ENCODE data around the gene AP3S1. TPM values are rescaled to one million over a fixed set of nuclear protein-coding genes. Genes with fewer than 3 reads are reported as not detected.
"Not testable (repeated sequence)": the region's sequence is repeated elsewhere in the genome, so short reads cannot be mapped to it uniquely, and the experiment has no call there.

Gene AP3S1
- total RNA-seq, 1 donor from 2014 or later = 36.6 TPM

DNA sequence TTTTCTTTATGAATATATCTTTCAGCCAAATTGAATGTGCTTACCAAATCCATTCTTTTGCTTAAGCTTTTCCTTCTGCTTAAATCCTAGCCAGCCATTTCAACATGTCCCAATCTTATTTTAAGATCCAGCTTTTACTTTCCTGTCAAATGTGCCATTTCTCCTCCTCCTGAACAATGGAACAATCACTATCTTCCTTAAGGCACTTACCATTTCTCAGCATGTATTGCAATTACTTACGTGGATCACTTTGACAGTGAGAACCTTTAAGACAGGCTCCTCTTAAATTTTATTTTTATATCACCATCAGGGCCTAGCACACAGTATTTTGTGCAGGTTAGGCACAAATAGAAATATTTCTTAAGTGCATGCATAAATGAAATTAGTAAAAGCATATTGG is 20.9 kb upstream of the AP3S1 start:
- no peak for ATAC-seq

DNA sequence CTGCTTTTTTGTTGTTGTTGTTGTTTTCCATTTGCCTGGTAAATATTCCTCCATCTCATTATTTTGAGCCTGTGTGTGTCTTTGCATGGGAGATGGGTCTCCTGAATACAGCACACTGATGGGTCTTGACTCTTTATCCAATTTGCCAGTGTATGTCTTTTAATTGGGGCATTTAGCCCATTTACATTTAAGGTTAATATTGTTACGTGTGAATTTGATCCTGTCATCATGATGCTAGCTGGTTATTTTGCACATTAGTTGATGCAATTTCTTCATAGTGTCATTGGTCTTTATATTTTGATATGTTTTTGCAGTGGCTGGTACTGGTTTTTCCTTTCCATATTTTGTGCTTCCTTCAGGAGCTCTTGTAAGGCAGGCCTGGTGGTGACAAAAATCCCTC is 16.8 kb upstream of the AP3S1 start:
- ATAC-seq; DNase-seq (ENCODE audit: low spot score): not testable (repeated sequence)

More for the DNA sequence above, 20.9 kb upstream of the AP3S1 start:
- DNase-seq (ENCODE audit: low spot score) = no peak

- no peak for DNase-seq (ENCODE audit: low spot score)
- ATAC-seq = no peak
Observed at GRCh38 chr5:115825948-115826347, 15.8 kb upstream of the AP3S1 start.

GRCh38 chr5:115829913-115830312 is 11.8 kb upstream of the AP3S1 start:
- DNase-seq (ENCODE audit: low spot score) (no peak), ATAC-seq (peak; percentile 74)

DNA sequence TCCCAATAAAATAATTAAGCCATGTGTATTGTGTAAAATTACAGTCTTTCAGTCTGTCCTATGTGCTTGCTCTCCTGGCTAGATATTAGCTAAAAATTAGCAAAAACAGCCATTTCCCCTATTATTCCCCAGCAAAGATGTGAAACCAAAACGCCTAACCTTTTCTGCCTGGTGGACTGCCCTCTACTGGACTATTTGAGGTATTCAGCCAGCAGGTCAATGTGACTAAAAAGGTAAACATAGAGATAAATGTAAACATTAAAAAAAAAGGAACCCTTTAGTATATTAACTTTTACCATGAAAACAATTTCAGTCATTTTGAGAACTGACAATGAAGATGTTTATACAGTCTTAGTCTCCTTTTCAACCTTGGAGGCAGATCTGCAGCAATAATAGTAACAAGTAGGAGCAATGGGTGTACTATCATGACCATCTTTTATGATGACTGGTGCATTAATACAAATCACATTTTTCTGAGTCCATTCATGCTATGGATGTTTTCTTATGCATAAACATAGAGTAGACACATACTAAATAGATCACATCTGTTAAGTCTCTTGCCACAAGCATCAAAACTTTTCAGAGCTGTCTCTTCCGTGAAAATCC is 10.5 kb upstream of the AP3S1 start:
- ATAC-seq = peak; percentile 95
- DNase-seq (ENCODE audit: low spot score) = no peak

GRCh38 chr5:115835481-115835880 is 6.3 kb upstream of the AP3S1 start:
- DNase-seq (ENCODE audit: low spot score) (no peak), ATAC-seq (no peak)

GRCh38 chr5:115838885-115839518 is 2.7 kb upstream of the AP3S1 start:
- DNase-seq (ENCODE audit: low spot score) (no peak), ATAC-seq (peak; percentile 48)

GRCh38 chr5:115840873-115841272 is 862 bp upstream of the AP3S1 start:
- DNase-seq (ENCODE audit: low spot score) = no peak
- ATAC-seq = no peak

GRCh38 chr5:115842089-115842935 is 577 bp downstream of the AP3S1 start:
- DNase-seq (ENCODE audit: low spot score) = no peak
- ATAC-seq = peak; percentile 60

- ATAC-seq (no peak), DNase-seq (ENCODE audit: low spot score) (no peak)
Observed at GRCh38 chr5:115842952-115843351, 1.2 kb downstream of the AP3S1 start.

DNA sequence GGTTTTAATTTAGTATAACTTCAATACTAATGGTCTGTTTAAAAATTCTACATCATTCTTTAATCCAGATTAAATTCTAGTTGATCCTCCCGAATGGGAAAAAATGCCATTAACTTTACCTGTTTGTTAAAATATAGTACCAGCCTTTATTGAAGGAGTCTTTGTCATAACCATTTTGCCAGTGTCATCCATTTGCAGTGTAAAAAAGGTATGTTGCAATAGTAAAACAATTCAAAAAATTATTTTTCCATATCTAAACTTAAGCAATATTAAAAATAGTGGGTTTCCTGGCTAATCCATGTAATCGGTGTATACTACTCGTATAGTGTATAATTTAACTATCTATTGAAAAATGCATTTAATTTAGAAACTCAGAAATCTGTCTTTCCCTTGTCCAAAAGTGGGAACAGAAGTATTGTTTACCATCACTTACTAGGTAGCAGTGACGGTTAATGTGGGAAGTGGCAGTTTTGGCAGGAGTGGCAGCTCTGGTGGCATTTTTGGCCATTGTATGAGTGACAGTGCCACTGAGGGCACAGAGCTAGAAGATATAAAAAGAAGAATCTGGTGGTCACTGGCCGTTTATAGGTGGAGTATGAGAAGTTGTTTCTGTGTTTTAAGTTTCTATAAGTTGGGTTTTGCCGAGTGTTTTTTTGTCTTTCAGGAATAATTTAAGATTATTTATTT is 1.9 kb downstream of the AP3S1 start:
- no peak for ATAC-seq
- no peak for DNase-seq (ENCODE audit: low spot score)

DNA sequence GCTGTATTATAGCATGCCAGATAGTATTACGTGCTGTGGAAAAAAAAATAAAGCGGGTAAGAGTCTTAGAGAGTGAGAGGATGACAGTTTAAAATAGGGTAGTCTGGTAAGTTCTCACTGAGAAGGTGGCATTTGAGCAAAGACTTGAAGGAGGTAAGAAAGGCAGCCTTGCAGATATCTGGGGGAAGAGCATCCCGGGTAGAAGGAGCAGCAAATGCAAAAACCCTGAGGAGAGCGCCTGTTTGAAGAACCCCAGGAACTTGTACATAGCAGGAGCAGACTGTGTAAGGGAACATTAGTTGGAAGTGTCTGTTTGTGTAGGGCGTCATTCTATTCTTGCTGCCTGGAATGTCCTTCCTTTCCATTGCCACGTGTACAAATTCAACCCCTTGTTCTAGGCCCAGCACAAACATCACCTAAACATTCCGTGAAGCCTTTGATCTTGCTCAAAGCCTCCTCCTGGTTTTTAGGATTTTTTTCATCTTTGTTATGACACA is 2.6 kb downstream of the AP3S1 start:
- no peak for ATAC-seq
- DNase-seq (ENCODE audit: low spot score) = no peak

DNA sequence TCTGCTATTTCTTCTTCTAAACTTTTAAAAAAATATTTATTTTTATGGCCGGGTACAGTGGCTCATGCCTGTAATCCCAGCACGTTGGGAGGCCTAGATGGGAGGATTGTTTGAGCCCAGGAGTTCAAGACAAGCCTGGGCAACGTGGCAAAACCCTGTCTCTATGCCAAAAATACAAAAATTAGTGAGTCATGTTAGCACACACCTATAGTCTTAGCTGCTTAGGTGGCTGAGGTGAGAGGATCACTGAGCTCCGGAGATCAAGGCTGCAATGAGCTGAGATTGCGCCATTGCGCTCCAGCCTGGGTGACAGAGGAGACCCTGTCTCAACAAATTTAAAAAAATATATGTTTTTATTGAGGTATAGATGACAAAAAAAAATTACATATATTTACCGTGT is 5.6 kb downstream of the AP3S1 start:
- ATAC-seq (no peak), DNase-seq (ENCODE audit: low spot score) (no peak)

DNA sequence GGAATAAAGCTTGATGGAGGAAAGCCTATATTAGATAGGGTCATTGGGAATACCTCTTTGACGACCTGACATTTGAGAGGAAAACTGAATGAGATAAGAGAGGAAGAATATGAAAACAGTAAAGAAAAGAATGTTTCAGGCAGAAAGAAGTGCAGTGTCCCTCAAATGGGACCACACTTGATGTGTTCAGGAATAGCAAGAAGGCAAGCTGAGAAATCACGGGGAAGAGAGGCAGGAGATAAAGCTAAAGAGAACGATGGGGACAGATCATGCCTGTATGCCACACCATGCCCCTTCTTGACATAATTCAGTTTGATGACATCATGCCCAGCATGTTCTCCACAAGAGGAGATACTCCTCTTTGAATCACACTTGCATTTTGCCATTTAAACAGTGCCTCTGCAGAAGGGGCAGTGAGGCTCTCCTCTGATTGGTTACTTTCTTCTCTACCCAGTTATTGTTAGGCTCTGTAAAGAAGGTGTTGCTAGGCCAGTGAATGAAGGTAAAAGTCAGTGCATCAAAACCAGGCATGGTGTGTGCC is 7.6 kb downstream of the AP3S1 start:
- DNase-seq (ENCODE audit: low spot score) (no peak), ATAC-seq (no peak)

DNA sequence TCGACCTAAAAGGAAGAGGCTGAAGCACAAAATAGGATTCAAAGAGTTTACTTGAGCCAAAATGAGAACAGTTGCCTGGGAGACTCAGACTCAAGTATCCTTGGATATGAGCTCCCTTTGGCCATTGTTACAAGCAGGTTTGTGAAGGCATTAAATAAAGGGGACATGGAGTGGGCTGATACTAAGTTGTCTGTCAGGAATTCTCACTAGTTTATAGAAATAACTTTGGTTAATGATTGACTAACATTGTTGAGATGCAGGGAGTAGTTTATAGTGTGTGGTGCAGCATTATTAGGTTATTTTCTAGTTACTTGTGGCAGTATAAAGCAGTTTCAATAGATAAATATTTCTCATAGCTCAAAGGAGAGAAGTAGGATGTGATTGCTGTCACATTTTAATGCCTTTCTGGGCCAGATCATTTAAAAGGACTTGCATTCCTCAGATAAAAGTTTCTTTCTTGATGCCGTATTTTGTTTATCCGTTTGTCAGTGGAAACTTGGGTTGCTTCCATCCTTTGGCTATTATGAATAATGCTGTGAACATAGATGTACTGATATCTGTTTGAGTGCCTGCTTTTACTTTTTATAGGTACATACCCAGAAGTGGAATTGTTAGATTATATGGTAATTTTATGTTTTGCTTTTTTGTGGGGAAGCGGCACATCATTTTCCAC is 9.1 kb downstream of the AP3S1 start:
- DNase-seq (ENCODE audit: low spot score) (no peak), ATAC-seq (peak; percentile 57)

GRCh38 chr5:115854139-115854538 is 12.4 kb downstream of the AP3S1 start:
- ATAC-seq (no peak), DNase-seq (ENCODE audit: low spot score) (no peak)

DNA sequence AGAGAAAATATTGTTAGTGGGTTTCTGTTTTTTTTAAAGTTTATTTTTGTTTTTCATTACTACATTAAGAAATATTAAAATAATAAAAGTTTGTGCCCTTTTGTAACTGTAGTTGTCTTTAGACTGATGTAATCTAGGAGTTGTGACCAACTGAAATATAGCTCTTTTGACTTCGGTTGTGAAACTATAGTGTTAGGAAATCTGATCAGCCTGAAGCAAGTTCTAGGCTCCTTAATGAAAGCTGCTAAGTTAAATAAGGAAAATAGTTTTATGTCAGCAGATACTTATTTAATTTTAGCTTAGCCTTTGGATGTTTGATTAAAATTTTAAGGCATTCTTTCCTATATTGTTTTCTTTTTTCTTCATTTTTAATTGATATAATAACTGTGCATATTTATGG is 14.2 kb downstream of the AP3S1 start:
- peak; percentile 61 for ATAC-seq
- no peak for DNase-seq (ENCODE audit: low spot score)

DNA sequence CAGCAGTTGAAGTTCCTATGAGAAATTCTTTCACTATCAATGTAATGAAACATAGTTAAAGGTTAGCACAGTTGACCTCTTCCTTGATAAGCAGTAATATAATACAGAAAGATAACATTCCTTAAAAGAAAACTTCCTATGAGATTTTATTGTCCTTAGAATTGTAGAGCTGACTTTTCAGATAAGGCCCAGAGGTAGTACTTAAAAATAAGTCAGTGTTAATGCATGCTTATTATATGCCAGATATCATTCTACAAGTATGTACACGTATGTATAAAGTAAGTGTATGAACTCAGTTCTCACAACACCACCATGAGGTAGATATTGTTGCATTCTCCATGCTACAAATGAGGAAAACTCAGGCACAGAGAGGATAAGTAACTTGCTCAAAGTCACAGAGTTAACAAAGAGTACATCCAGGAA is 15.3 kb downstream of the AP3S1 start:
- no peak for ATAC-seq

GRCh38 chr5:115857626-115858349 is 16.1 kb downstream of the AP3S1 start:
- DNase-seq (ENCODE audit: low spot score) (no peak), ATAC-seq (no peak)

More for the DNA sequence above, 15.3 kb downstream of the AP3S1 start:
- DNase-seq (ENCODE audit: low spot score) = no peak

- no peak for ATAC-seq
- no peak for DNase-seq (ENCODE audit: low spot score)
Observed at GRCh38 chr5:115858396-115858795, 16.7 kb downstream of the AP3S1 start.
